Mesendoderm (in vitro differentiated cells): ENCODE measurements around the gene ATP5MC2.

ENCODE experiments used
- DNase-seq: peaks from one replicate; pipeline ENCODE4 v3.0.0; 2013
- H2AK5ac ChIP-seq: 2 replicates; pipeline ENCODE4 v1.6.1; 2013; ENCODE audit warnings: low read length, inconsistent platforms
- H2BK120ac ChIP-seq: 2 replicates; pipeline ENCODE4 v1.6.1; 2013; ENCODE audit warnings: low read depth, mild to moderate bottlenecking, low read length, moderate library complexity, mixed read lengths
- H2BK15ac ChIP-seq: replicated peaks from 2 replicates; pipeline ENCODE4 v1.6.1; 2013; ENCODE audit warnings: low read depth, mild to moderate bottlenecking, moderate library complexity
- H2BK5ac ChIP-seq: 2 replicates; pipeline ENCODE4 v1.6.1; 2013; ENCODE audit warnings: low read length, inconsistent platforms
- H3K18ac ChIP-seq: 2 replicates; pipeline ENCODE4 v1.6.1; 2013; ENCODE audit warnings: mild to moderate bottlenecking, low read length, mixed read lengths
- H3K23ac ChIP-seq: one replicate; pipeline ENCODE4 v1.6.1; 2013; ENCODE audit warnings: low read length
- H3K27ac ChIP-seq: 2 replicates; pipeline ENCODE4 v1.5.1; 2013; ENCODE audit warnings: low read depth, mild to moderate bottlenecking, inconsistent platforms, low read length, moderate library complexity
- H3K27me3 ChIP-seq: 2 replicates; pipeline ENCODE4 v1.6.1; 2013; ENCODE audit warnings: low read length, control low read depth, mild to moderate bottlenecking, inconsistent platforms; ENCODE audit not compliant: insufficient read depth, poor library complexity
- H3K36me3 ChIP-seq: 2 replicates; pipeline ENCODE4 v1.6.1; 2013; ENCODE audit warnings: low read length, inconsistent platforms; ENCODE audit not compliant: control insufficient read depth, insufficient read depth
- H3K4ac ChIP-seq: one replicate; pipeline ENCODE4 v1.6.1; 2013; ENCODE audit warnings: low read depth, mild to moderate bottlenecking, low read length, moderate library complexity
- H3K4me1 ChIP-seq: 2 replicates; pipeline ENCODE4 v1.6.1; 2013; ENCODE audit warnings: low read depth, low read length, inconsistent platforms; ENCODE audit not compliant: control insufficient read depth
- H3K4me2 ChIP-seq: 2 replicates; pipeline ENCODE4 v1.6.1; 2013; ENCODE audit warnings: low read length
- H3K4me3 ChIP-seq: 2 replicates; pipeline ENCODE4 v1.5.1; 2013; ENCODE audit warnings: mild to moderate bottlenecking, low read length
- H3K56ac ChIP-seq: one replicate; pipeline ENCODE4 v1.6.1; 2013; ENCODE audit warnings: low read length
- H3K79me1 ChIP-seq: 2 replicates; pipeline ENCODE4 v1.6.1; 2013; ENCODE audit warnings: low read length, inconsistent platforms
- H3K79me2 ChIP-seq: 2 replicates; pipeline ENCODE4 v1.6.1; 2013; ENCODE audit warnings: mild to moderate bottlenecking, low read length; ENCODE audit not compliant: control insufficient read depth, insufficient read depth
- H3K9ac ChIP-seq: 2 replicates; pipeline ENCODE4 v1.6.1; 2013; ENCODE audit warnings: low read length, inconsistent platforms
- H4K5ac ChIP-seq: one replicate; pipeline ENCODE4 v1.6.1; 2013; ENCODE audit warnings: low read length
- H4K8ac ChIP-seq: one replicate; pipeline ENCODE4 v1.6.1; 2013; ENCODE audit warnings: low read depth, mild to moderate bottlenecking, control low read depth, low read length, moderate library complexity
- WGBS: extraction: QIAGEN DNeasy Blood & Tissue Kit; methylation state at CpG from one replicate; pipeline ENCODE4 v1.1.7; 2013; ENCODE audit warnings: low lambda C conversion rate, missing lambda C conversion rate; ENCODE audit not compliant: insufficient coverage; ENCODE audit errors: extremely low coverage; 5-methylcytosine and 5-hydroxymethylcytosine counted together

Gene ATP5MC2

GRCh38 chr12:53631721-53632120 is 44.2 kb downstream of the ATP5MC2 start:
- Histone ChIP-seq H3K9ac (no peak overlapping the region), H2BK120ac (no peak overlapping the region), H3K4ac (no peak overlapping the region), H2AK5ac (no peak overlapping the region), H3K23ac (no peak overlapping the region), H3K36me3 (no peaks in the 10 kb centered on the region), H3K4me2 (no peak overlapping the region), H2BK15ac (no peak overlapping the region), H3K27ac (no peak overlapping the region), H3K56ac (no peak overlapping the region), H4K8ac (no peak overlapping the region), H2BK5ac (no peak overlapping the region), H3K4me3 (no peak overlapping the region), H4K5ac (no peak overlapping the region), H3K79me2 (no peaks in the 10 kb centered on the region), H3K79me1 (no peaks in the 10 kb centered on the region), H3K27me3 (no peaks in the 10 kb centered on the region), H3K18ac (no peak overlapping the region), H3K4me1 (peaks cover 2% of the 10 kb centered on the region)
- DNase-seq: no peak
- WGBS: no CpG with 5 or more reads among the region's 1 CpG

DNA sequence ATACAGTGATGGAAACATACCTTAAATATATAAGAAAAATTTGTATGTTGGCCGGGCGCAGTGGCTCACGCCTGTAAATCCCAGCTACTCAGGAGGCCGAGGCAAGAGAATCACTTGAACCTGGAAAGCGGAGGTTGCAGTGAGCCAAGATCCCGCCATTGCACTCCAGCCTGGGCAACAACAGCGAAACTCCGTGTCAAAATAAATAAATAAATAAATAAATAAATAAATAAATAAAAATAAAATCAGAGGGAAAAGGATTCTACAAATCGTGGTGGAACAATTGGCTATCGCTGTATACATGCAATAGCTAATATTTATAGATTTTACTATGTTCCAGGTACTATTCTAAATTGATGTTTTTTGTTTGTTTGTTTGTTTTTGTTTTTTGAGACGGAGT is 48.0 kb downstream of the ATP5MC2 start:
- no CpG with 5 or more reads among the region's 11 CpGs for WGBS
- no peak overlapping the region for H2AK5ac ChIP-seq
- no peak overlapping the region for H3K18ac ChIP-seq
- H3K36me3 ChIP-seq: no peaks in the 10 kb centered on the region
- no peak for DNase-seq
- H3K79me1 ChIP-seq: peaks cover 7% of the 10 kb centered on the region
- no peak overlapping the region for H2BK120ac ChIP-seq
- H3K79me2 ChIP-seq: peaks cover 13% of the 10 kb centered on the region
- H3K27ac ChIP-seq: no peak overlapping the region
- H3K27me3 ChIP-seq: no peaks in the 10 kb centered on the region
- H2BK15ac ChIP-seq: no peak overlapping the region
- H3K23ac ChIP-seq: no peak overlapping the region
- no peak overlapping the region for H3K9ac ChIP-seq
- H3K4ac ChIP-seq: no peak overlapping the region
- H3K4me3 ChIP-seq: no peak overlapping the region
- no peak overlapping the region for H3K56ac ChIP-seq
- no peak overlapping the region for H4K5ac ChIP-seq
- no peak overlapping the region for H3K4me2 ChIP-seq
- H3K4me1 ChIP-seq: peaks cover 8% of the 10 kb centered on the region
- no peak overlapping the region for H2BK5ac ChIP-seq
- no peak overlapping the region for H4K8ac ChIP-seq

DNA sequence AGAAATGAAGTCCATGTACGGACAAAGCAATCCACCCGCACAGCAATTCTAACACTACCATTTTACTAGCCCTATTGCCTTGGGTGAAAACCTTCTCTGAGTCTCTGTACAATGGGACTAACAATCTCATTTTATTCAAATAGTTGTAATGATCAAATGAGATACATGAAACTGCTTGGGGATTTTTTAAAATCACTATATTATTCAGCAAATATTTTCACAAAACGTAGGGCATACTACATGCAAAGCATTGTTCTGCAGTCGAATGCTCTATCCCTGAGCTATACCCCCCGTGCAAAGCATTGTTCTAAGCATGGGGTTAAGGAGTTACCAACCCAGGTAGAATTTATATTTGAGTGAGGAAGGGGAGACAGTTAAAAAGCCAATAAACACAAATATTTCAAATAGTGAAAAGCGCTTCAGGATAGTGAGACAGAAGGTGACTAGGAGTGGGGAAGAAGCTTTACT is 49.1 kb downstream of the ATP5MC2 start:
- peaks cover 15% of the 10 kb centered on the region for H3K79me2 ChIP-seq
- H4K8ac ChIP-seq: no peak overlapping the region

GRCh38 chr12:53625946-53626701 is 49.8 kb downstream of the ATP5MC2 start, which contains the start of gene ATF7:
Gene ATF7, minus strand, starts transcription at chr12:53626382. Its CDS starts 25,382 bp downstream, at chr12:53601000.
- Histone ChIP-seq H2BK15ac (no peak within 1 kb of the TSS), H2AK5ac (peak within 1 kb of the TSS; percentile 90), H3K9ac (peak within 1 kb of the TSS; percentile 94), H3K4me3 (peak within 1 kb of the TSS; percentile 89), H3K36me3 (no peaks in the 10 kb centered on the region), H2BK120ac (no peak within 1 kb of the TSS), H3K4me1 (peaks cover 8% of the 10 kb centered on the region), H3K4ac (peak within 1 kb of the TSS; percentile 1), H2BK5ac (peak within 1 kb of the TSS; percentile 89), H3K56ac (peak within 1 kb of the TSS; percentile 99), H4K5ac (peak within 1 kb of the TSS; percentile 90), H3K18ac (peak within 1 kb of the TSS; percentile 25), H4K8ac (no peak within 1 kb of the TSS), H3K4me2 (peak within 1 kb of the TSS; percentile 88), H3K27ac (peak within 1 kb of the TSS; percentile 53), H3K79me2 (peaks cover 15% of the 10 kb centered on the region), H3K27me3 (no peaks in the 10 kb centered on the region), H3K79me1 (peaks cover 10% of the 10 kb centered on the region), H3K23ac (no peak within 1 kb of the TSS)
- WGBS: no CpG with 5 or more reads among the region's 48 CpGs
- DNase-seq: peak; percentile 99

More for the DNA sequence above, 49.1 kb downstream of the ATP5MC2 start:
- H3K27me3 ChIP-seq: no peaks in the 10 kb centered on the region
- no peak overlapping the region for H2BK15ac ChIP-seq
- H3K79me1 ChIP-seq: peaks cover 10% of the 10 kb centered on the region
- H4K5ac ChIP-seq: no peak overlapping the region
- H3K27ac ChIP-seq: no peak overlapping the region
- H3K56ac ChIP-seq: peak overlapping the region; percentile 79
- no peak overlapping the region for H3K4ac ChIP-seq
- no peak overlapping the region for H3K23ac ChIP-seq
- no CpG with 5 or more reads among the region's 6 CpGs for WGBS
- peak overlapping the region; percentile 22 for H3K4me3 ChIP-seq
- no peak overlapping the region for H2BK5ac ChIP-seq
- no peak for DNase-seq
- no peak overlapping the region for H2AK5ac ChIP-seq
- no peaks in the 10 kb centered on the region for H3K36me3 ChIP-seq
- H3K18ac ChIP-seq: no peak overlapping the region
- peaks cover 8% of the 10 kb centered on the region for H3K4me1 ChIP-seq
- H3K4me2 ChIP-seq: peak overlapping the region; percentile 64
- H3K9ac ChIP-seq: peak overlapping the region; percentile 66
- no peak overlapping the region for H2BK120ac ChIP-seq

GRCh38 chr12:53625373-53625945 is 50.4 kb downstream of the ATP5MC2 start:
- peak overlapping the region; percentile 61 for H3K4me3 ChIP-seq
- H3K36me3 ChIP-seq: no peaks in the 10 kb centered on the region
- H3K79me1 ChIP-seq: peaks cover 10% of the 10 kb centered on the region
- H3K27ac ChIP-seq: no peak overlapping the region
- no peak overlapping the region for H4K8ac ChIP-seq
- no peaks in the 10 kb centered on the region for H3K27me3 ChIP-seq
- H3K9ac ChIP-seq: peak overlapping the region; percentile 79
- DNase-seq: no peak
- WGBS: no CpG with 5 or more reads among the region's 5 CpGs
- no peak overlapping the region for H3K23ac ChIP-seq
- H3K56ac ChIP-seq: peak overlapping the region; percentile 85
- peak overlapping the region; percentile 90 for H4K5ac ChIP-seq
- peaks cover 8% of the 10 kb centered on the region for H3K4me1 ChIP-seq
- H2BK5ac ChIP-seq: peak overlapping the region; percentile 28
- peak overlapping the region; percentile 90 for H2AK5ac ChIP-seq
- peak overlapping the region; percentile 88 for H3K4me2 ChIP-seq
- H3K4ac ChIP-seq: no peak overlapping the region
- H2BK120ac ChIP-seq: no peak overlapping the region
- no peak overlapping the region for H2BK15ac ChIP-seq
- peaks cover 15% of the 10 kb centered on the region for H3K79me2 ChIP-seq
- H3K18ac ChIP-seq: peak overlapping the region; percentile 25
